HG03175 (cell line): ENCODE results near the gene GLIS2.
"Not testable (repeated sequence)": the region's sequence is repeated elsewhere in the genome, so short reads cannot be mapped to it uniquely, and the experiment has no call there.

Source experiments
- ATAC-seq: cut with Tn5 transposase; IDR thresholded peaks from one replicate; pipeline ENCODE4 v1.9.1; 2021; ENCODE audit warnings: mild to moderate bottlenecking, moderate library complexity; ENCODE audit not compliant: unreplicated experiment

The GLIS2 gene

DNA sequence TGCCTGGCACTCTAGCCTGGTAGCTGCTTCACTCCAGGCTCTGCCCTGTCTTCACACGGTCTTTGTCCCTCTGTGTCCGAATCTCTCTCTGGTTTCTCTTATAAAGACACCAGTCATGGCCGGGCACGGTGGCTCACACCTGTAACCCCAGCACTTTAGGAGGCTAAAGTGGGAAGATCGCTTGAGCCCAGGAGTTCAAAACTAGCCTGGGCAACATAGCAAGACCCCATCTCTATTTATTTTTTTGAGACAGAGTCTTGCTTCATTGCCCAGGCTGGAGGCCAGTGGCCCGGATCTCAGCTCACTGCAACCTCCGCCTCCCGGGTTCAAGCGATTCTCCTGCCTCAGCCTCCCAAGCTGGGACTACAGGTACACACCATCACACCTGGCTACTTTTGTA lies 17.8 kb downstream of the GLIS2 start:
- ATAC-seq, result not testable (repeated sequence)

- no peak for ATAC-seq
Measured at GRCh38 chr16:4334724-4335495, 19.0 kb downstream of the GLIS2 start.

GRCh38 chr16:4336701-4337539 lies 21.1 kb downstream of the GLIS2 start:
- no peak for ATAC-seq

DNA sequence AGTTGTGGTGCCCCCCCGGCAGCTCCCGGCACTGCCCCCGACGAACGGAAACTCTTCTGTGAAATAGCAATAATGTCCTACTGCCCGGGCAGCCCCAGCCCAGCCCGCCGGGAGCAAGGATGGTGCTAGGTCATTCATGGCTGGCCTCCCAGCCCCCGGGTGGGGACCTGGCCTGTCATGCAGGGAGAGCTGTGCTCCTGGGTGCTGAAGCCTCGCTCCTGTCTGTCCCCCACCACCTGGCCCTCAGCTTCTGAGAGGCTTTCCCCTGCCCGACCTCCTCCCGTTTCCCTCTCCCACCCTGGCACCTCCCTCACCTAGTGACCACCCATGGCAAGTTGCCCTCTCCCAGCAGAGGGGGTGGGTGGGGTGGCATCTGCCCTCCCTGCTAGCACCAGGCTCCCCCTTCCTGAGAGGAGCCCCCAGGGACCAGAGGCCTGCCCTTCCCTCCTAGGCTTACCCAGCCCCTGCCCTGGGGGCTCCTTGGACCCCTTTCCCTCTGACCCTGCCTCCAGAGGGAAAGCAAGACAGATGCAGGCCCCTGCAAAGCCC lies 21.7 kb downstream of the GLIS2 start:
- no peak for ATAC-seq

GRCh38 chr16:4338125-4338582 lies 22.3 kb downstream of the GLIS2 start:
- no peak for ATAC-seq

DNA sequence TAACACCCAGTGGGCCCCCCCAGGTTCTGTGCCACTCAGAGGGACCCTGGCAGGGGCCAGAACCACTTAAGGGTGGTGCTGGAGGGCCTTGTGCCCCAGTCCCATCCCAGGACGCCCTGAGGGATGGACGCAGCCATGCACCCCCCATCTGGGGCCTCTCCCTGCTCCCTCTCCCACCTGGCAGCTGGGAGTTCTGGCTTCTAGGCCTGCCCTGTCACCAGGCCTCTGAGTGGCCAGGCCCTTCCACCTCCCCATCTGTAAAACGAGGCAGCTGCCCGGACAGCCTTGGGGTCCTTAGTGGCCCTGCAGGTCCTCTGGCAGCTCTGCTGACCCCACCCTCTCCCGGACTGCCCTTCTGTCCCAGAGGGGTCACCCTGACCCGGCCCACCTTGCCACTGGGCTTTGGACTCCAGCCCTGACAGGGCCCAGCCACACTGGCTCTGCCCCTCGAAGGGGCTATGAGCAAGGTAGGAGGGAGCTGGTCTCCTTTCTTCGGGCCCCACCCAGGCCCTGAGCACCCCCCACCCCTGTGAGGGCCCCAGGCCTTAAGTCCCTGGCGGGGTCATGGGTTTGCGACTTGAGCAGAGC lies 22.9 kb downstream of the GLIS2 start:
- ATAC-seq, result no peak

DNA sequence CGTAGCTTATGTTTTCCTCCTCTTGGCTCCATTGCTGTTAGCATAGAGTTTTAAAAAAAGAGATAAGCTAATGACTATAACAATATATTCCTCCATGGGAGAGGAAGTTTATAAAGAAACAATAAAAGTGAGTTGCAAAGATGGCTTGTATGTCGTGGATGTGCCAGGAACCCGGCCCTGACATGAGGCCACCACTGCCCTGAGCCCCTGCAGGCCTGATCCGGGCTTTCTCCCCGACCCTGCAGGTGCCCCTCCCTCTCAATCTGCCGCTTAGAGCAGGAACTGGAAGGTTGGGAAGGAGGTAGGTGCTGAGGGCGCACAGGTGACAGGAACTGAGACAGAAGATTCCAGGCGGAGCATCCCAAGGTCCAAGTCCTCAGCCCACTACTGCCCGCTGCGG lies 23.6 kb downstream of the GLIS2 start:
- ATAC-seq, result no peak

- ATAC-seq, result no peak
Measured at GRCh38 chr16:4339909-4340308, 24.0 kb downstream of the GLIS2 start.

DNA sequence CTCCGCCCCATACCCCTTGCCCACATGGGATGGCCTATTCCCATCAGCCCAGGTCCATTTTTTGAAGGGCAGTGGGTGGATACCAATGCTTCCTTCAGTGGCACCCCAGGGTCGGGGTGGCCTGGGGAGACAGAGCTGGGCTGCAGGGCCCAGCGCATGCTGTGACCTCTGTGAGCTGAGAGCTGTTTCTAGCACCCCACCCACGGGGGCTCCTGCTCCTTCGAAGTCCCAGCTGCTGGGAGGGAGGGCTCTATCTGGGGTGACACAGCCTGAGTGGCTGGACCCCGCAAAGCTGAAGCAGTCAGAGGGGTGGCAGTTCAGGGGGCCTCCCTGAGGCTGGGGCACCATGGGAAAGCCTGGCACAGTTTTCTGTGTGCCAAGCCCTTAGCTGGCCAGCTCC lies 24.6 kb downstream of the GLIS2 start:
- ATAC-seq, result no peak

GRCh38 chr16:4341250-4341649 lies 25.4 kb downstream of the GLIS2 start:
- ATAC-seq, result no peak

DNA sequence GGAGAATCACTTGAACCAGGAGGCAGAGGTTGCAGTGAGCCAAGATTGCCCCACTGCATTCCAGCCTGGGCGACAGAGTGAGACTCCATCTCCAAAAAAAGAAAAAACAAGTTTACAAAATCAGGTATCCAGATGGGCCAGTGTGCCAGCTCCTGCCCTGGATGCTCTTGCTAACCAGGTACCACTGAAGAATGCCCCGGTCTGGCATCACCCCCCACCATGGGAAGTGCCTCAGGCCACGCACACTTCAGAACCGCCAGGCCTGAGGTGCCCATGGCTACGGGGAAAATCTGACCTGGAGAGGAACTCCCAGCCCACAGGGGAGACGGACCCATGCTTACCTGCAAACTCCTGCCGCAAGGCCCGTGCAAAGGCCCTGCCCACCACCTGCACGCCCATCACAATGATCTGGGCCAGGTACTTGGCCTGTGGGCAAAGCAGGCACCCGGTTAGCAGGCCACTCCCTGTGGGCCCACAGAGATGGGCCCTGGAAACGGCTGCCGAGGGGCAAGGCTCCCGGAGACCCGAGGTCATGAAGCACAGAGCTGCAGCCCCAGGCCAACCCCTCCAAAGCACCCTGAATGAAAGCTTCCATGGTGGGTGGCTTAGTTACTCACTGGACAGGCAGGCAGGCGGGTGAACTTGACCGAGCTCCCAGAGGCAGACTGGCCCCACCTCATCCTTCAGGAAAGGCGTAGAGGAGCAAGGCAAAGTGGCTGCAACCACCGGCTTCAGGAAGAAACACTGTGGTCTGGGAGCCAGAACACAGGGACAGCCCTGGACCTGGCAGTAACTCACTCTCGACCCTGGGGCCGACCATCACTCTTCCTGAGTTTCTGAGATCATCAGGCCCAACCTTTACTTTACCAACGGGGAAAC lies 27.2 kb downstream of the GLIS2 start:
- no peak for ATAC-seq

DNA sequence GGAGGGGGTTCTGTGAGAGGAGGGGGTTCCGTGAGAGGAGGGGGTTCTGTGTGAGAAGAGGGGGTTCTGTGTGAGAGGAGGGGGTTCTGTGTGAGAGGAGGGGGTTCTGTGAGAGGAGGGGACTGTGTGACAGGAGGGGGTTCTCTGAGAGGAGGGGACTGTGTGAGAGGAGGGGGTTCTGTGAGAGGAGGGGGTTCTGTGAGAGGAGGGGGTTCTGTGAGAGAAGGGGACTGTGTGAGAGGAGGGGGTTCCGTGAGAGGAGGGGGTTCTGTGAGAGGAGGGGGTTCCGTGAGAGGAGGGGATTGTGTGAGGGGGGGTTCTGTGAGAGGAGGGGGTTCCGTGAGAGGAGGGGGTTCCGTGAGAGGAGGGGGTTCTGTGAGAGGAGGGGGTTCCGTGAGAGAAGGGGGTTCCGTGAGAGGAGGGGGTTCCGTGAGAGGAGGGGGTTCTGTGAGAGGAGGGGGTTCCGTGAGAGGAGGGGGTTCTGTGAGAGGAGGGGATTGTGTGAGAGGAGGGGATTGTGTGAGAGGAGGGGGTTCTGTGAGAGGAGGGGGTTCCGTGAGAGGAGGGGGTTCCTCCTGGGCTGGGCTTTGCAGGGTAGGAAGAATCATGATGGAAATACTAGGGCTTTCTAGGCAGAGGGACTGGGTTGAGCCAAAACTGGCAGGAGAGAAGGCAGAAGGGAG lies 28.6 kb downstream of the GLIS2 start:
- ATAC-seq, result not testable (repeated sequence)

DNA sequence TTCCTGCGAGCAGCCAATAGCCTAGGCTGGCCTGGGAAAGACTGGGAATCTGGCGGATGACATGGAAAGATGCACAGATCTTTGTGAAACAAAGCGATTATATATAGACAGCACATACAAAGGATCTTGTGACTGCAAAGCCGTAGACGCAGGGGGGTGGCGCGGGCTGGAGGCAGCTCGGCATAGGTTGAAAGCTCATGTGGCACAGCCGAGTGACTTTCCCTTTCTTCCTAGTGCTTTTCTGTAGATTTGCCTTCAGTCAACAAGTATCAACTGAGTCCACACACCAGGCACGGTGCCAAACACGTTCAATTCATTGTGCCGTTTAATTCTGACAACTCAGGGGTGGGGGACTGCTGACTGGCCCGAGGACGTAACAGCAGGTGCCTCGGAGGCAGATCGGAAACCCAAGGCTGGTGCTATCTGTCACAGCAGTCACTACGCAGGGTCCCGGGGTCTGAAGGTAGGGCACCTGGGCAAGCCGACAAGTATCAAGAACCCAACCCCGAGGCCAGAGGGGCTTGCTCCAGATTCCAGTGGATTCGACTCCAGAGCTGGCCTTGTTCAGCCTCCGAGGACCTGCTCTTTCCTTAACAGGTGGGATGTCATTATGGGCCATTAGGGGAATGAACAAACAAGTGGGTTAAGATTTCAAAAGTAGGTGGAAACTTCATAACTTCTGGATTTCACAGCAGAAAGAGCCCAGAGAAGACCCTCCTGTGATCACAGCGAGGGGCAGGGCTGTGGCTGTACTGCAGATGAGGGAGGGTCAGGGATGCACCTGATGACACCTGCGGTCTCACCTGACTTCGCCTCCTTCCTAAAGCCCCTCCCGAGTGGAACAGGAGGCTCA lies 29.3 kb downstream of the GLIS2 start:
- no peak for ATAC-seq

DNA sequence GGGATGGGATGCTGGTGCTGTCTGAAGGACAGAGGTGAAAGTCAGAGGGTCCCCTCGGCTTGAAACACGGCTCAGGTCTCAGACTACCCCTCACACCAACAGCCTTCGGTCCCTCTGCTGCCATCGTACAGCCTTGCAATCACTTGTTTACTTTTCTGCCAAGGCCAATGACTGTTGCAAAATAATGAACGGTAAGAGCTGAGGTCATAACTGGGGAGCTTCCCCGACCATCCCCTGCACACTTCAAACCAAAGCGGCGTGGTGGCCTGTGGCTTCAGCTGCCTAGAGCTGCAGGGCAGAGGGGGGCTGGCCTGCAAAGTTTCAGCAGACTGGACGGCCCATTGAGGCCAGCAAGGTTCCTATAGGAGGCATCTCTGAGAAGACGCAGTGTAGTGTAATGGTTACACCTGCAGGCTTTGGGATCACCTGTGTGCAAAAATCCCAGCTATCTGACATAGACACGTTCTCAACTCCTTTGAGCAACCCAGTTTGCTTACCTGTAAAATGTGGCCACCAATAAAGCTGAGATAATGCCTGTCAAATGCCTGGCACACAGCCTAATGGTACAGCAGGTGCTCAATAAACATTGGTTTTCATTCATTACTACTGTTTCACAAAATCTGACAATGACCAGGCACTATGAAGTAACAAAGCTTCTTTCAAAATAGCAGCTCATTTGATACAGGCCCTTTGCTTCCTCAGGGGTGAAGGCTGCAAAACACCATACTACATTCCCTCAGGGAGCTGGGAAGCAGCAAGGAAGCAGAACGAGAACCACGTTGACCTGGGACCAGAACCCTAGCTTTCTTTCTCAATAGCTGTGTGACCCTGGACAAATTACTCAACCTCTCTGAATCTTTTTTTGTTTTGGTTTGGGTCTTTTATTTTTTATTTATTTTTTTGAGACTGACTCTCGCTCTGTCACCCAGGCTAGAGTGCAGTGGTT lies 30.2 kb downstream of the GLIS2 start:
- no peak for ATAC-seq

- ATAC-seq, result no peak
Measured at GRCh38 chr16:4347010-4347409, 31.1 kb downstream of the GLIS2 start.

DNA sequence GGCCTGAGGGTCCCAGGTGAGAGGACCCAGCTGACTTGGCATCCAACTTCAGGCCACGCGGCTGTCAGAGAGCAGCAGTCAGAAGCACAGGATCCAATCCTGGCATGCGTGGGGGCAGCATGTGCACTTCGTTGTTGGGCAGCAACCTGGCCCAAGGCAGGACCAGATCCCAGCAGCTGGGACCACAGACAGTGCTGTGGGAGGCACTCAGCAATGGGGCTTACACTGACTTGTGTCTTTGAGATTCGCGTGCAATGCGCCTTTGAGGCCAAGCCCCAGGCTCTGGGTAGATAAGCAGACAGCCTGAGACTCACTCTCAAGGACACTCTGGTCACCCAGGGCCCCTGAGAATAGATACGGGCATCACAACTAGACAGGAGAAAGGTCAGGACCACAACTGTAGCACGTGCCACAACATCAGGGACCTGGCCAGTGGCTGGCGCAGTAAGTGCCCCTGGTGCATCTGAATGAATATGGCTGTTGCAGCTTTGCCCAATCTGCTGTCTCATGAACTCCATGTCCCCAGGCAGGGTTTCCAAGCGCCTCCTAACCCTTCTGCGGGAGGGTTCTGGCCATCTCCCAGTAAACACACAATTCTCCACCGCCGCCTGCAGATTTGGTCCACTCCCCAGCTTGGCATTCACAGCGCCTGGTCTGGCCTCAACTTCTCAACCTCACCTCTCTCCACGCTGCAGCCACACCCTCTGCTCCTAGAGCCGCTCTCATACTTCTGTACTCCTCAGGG lies 32.1 kb downstream of the GLIS2 start:
- ATAC-seq, result no peak

DNA sequence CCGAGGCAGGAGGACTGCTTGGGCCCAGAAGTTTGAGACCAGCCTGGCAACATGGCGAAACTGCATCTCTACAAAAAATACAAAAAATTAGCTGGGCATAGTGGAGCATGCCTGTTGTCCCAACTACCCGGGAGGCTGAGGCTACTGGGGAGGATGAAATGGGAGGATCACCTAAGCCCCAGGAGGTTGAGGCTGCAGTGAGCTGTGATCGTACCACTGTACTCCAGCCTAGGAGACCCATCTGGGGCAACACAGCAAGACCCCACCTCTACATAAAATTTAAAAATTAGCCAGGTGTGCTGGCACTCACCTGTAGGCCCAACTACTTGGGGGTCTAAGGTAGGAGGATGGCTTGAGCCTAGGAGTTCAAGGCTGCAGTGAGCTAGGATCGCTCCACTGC lies 33.5 kb downstream of the GLIS2 start:
- ATAC-seq, result no peak
